Retinal pigment epithelial cell (primary cell): ENCODE data around the gene AJAP1.
"Not testable (repeated sequence)": the region's sequence is repeated elsewhere in the genome, so short reads cannot be mapped to it uniquely, and the experiment has no call there.

ENCODE experiments used
- DNase-seq: peaks from one replicate; pipeline ENCODE4 v3.0.0-alpha.2; 2010; ENCODE audit warnings: low read depth
- H3K4me3 ChIP-seq: 2 replicates; pipeline ENCODE4 v1.5.1; 2011; ENCODE audit warnings: mild to moderate bottlenecking, low read length, control low read depth, moderate library complexity
- TF ChIP-seq, protein P1 (sequence below): conservative IDR thresholded peaks from 2 replicates; pipeline ENCODE4 v1.5.1; 2011; ENCODE audit warnings: low read depth, low read length, control low read depth, inconsistent platforms

The AJAP1 gene

GRCh38 chr1:4664095-4664494, 9.7 kb downstream of the AJAP1 start:
- H3K4me3 ChIP-seq, result no peak overlapping the region
- TF ChIP-seq, protein P1, sequence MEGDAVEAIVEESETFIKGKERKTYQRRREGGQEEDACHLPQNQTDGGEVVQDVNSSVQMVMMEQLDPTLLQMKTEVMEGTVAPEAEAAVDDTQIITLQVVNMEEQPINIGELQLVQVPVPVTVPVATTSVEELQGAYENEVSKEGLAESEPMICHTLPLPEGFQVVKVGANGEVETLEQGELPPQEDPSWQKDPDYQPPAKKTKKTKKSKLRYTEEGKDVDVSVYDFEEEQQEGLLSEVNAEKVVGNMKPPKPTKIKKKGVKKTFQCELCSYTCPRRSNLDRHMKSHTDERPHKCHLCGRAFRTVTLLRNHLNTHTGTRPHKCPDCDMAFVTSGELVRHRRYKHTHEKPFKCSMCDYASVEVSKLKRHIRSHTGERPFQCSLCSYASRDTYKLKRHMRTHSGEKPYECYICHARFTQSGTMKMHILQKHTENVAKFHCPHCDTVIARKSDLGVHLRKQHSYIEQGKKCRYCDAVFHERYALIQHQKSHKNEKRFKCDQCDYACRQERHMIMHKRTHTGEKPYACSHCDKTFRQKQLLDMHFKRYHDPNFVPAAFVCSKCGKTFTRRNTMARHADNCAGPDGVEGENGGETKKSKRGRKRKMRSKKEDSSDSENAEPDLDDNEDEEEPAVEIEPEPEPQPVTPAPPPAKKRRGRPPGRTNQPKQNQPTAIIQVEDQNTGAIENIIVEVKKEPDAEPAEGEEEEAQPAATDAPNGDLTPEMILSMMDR, result no peak

GRCh38 chr1:4664606-4665005, 10.2 kb downstream of the AJAP1 start:
- DNase-seq, result no peak
- H3K4me3 ChIP-seq, result no peak overlapping the region
- TF ChIP-seq, protein P1, result no peak

More at GRCh38 chr1:4664095-4664494, 9.7 kb downstream of the AJAP1 start:
- no peak for DNase-seq

DNA sequence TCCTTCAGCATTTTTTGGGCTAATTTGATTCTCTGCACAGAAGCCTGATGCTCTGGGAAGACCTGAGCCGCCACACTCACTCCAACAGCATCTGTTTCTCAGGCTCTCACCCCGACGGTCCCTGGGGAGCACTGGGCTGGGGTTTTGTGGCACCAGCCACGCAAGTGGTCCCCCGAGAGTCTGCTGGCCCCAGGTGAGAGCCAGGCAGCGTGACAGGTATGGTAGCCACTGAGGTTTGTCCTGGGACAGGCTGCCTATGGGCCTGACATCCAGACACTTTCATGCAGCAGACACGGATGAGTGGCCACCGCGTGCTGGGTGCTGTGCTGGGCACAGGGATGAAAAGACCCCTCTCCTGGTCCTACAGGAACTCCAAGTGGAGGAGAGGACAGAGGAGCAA, 11.0 kb downstream of the AJAP1 start:
- TF ChIP-seq, protein P1, result no peak
- no peak for DNase-seq
- no peak overlapping the region for H3K4me3 ChIP-seq

DNA sequence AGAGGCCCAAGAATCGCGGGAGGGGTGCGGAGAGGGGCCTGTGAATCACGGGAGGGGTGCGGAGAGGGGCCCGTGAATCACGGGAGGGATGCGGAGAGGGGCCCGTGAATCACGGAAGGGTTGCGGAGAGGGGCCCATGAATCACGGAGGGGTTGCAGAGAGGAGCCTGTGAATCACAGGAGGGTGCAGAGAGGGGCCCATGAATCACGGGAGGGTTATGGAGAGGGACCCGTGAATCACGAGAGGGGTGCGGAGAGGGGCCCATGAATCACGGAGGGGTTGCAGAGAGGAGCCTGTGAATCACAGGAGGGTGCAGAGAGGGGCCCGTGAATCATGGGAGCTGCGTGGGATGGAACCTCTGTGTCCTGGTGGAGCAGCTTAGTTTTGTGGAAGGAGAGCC, 12.3 kb downstream of the AJAP1 start:
- DNase-seq, H3K4me3 ChIP-seq: not testable (repeated sequence)

- TF ChIP-seq, protein P1, result no peak
- no peak overlapping the region for H3K4me3 ChIP-seq
- DNase-seq, result no peak
These were observed 14.6 kb downstream of the AJAP1 start for GRCh38 chr1:4668743-4669700.

DNA sequence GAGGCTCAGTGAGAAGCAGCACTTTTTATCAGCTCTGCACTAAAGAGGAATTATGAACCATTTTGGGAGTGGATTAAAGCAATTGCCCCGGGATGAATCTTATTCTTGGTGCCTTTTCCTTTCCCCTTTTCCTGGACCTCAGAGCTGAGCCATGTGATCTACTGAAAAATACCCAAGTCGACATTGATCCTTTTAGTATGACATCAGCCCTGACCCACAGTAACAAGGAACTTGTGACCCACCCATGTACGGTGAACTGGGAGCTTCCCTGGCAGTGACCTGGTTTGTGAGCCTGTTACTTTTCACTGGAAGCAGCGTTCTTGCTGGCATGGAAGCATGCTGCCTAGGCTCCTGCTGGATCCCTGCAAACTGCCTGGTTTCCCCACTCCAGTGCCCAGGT, 15.9 kb downstream of the AJAP1 start:
- H3K4me3 ChIP-seq, result no peak overlapping the region
- no peak for DNase-seq
- TF ChIP-seq, protein P1, result no peak

- no peak overlapping the region for H3K4me3 ChIP-seq
- no peak for DNase-seq
- TF ChIP-seq, protein P1, result no peak
These were observed 17.4 kb downstream of the AJAP1 start for GRCh38 chr1:4671828-4672227.
